Lower leg skin (tissue), 4 donors: ENCODE results near the gene ANKUB1. TPM values are rescaled to one million over a fixed set of nuclear protein-coding genes. Genes with fewer than 3 reads are reported as not detected.

Source experiments
- DNase-seq, 2 donors: peaks; one replicate each; pipeline ENCODE4 v3.0.0-alpha.2; 2019; ENCODE audit warnings: low spot score in 2 of 2
- H3K4me3 ChIP-seq: fragments of 200-600 bp; sonication (generic); 2 replicates; pipeline ENCODE4 v1.5.1; 2017; ENCODE audit warnings: mild to moderate bottlenecking, low read depth; ENCODE audit not compliant: poor library complexity, severe bottlenecking
- POLR2A ChIP-seq, 2 donors: fragments of 450-650 bp; IDR thresholded peaks; one replicate each; pipeline ENCODE4 v1.6.1; 2016 to 2017; ENCODE audit warnings: antibody characterized with exemption in 2 of 2, mild to moderate bottlenecking in 1 of 2, moderate library complexity in 1 of 2
- WGBS, 2 donors: methylation state at CpG; one replicate each; pipeline ENCODE4 v1.1.5; 2018; 5-methylcytosine and 5-hydroxymethylcytosine counted together
- intact Hi-C: fragments of 100-400 bp; cut with DNase I; formaldehyde crosslinking; loops from one replicate; pipeline ENCODE4 v1.15.0; 2023; ENCODE audit warnings: low total_unique reads
- total RNA-seq, 4 donors: library from RNA; depleted of rRNA; stranded (reverse); fragments of >200 nt; gene quantifications; one replicate each; pipeline ENCODE4 v1.1.0, GENCODE V29; 2016
- TF ChIP-seq, protein P1 (sequence below), 3 donors: fragments of 450-650 bp; IDR thresholded peaks; one replicate each; pipeline ENCODE4 v1.5.1; 2016; ENCODE audit warnings: antibody characterized with exemption in 3 of 3, mild to moderate bottlenecking in 3 of 3, moderate library complexity in 2 of 3

ANKUB1 gene
- total RNA-seq, 4 donors from 2014 or later = not detected

DNA sequence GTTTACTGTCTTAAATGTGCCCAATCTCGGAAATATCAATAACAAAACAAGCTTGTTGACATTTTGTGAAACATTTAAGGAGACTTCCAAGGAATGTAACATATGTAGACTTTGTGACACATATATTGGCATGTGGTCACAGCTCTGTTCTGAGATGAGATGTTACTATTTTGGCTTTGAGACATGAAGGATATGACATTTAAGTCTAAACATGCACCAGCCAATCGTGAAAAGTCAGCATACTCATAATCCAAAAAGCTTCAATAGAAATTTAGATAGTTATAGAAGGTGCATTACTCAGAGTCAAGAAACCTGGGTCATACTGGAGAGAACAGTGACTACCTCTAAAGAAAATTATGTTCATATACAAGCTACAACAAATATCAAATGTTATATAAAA is 53.5 kb downstream of the ANKUB1 start:
- TF ChIP-seq, protein P1, sequence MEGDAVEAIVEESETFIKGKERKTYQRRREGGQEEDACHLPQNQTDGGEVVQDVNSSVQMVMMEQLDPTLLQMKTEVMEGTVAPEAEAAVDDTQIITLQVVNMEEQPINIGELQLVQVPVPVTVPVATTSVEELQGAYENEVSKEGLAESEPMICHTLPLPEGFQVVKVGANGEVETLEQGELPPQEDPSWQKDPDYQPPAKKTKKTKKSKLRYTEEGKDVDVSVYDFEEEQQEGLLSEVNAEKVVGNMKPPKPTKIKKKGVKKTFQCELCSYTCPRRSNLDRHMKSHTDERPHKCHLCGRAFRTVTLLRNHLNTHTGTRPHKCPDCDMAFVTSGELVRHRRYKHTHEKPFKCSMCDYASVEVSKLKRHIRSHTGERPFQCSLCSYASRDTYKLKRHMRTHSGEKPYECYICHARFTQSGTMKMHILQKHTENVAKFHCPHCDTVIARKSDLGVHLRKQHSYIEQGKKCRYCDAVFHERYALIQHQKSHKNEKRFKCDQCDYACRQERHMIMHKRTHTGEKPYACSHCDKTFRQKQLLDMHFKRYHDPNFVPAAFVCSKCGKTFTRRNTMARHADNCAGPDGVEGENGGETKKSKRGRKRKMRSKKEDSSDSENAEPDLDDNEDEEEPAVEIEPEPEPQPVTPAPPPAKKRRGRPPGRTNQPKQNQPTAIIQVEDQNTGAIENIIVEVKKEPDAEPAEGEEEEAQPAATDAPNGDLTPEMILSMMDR (IDR thresholded peaks at IDR 0.05) = no peak
- TF ChIP-seq POLR2A (IDR thresholded peaks at IDR 0.05) = no peak
- no peak overlapping the region for H3K4me3 ChIP-seq
- intact Hi-C loops = no loop called here
- DNase-seq = no peak
- WGBS, 2 donors = 78 to 86% methylated on average over 2 of the region's 2 CpGs

DNA sequence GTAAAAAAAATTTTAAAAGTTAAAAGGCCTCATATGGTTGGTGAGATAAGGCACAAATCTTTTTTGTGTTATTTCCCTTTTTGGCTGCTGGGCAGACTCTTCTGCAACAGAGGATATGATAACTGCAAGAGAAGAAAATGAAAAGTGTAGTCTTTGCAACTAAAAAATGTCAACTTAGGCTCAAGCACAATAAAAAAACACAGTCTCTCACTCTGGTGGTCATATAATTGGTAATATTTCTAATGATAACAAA is 55.5 kb downstream of the ANKUB1 start:
- TF ChIP-seq POLR2A (IDR thresholded peaks at IDR 0.05) = no peak
- TF ChIP-seq, protein P1 (IDR thresholded peaks at IDR 0.05) = no peak
- no peak for DNase-seq

GRCh38 chr3:149736175-149736952 is 56.0 kb downstream of the ANKUB1 start:
- TF ChIP-seq POLR2A (IDR thresholded peaks at IDR 0.05) = no peak
- TF ChIP-seq, protein P1 (IDR thresholded peaks at IDR 0.05) = no peak
- intact Hi-C loops = no loop called here
- WGBS, 2 donors = 44 to 46% methylated on average over 2 of the region's 2 CpGs
- H3K4me3 ChIP-seq = no peak overlapping the region
- no peak for DNase-seq

More for the DNA sequence above, 55.5 kb downstream of the ANKUB1 start:
- no peak overlapping the region for H3K4me3 ChIP-seq
- intact Hi-C loops = no loop called here

DNA sequence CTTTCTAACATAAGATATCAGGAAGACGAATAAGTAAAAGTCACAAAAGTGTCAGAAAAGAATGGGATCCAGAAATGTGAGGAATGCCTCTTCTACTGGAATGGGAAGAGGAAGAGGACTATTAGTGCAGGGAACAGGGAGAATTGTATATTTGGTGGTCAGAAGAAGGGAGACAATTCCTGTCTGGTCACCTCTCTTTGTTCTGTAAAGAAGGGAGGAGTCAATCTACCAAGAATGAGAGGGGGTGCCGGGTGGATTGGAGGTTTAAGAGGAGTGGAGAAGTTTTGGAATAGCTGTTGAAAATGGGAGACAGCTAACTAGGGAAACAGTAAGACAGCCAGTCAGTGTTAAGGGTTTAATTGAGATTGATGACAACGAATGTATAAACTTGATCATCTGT is 60.1 kb downstream of the ANKUB1 start:
- 88 to 96% methylated on average over 3 of the region's 3 CpGs for WGBS, 2 donors
- intact Hi-C loops = no loop called here
- no peak overlapping the region for H3K4me3 ChIP-seq
- DNase-seq = no peak
- TF ChIP-seq, protein P1 (IDR thresholded peaks at IDR 0.05) = no peak
- no peak for TF ChIP-seq POLR2A (IDR thresholded peaks at IDR 0.05)

DNA sequence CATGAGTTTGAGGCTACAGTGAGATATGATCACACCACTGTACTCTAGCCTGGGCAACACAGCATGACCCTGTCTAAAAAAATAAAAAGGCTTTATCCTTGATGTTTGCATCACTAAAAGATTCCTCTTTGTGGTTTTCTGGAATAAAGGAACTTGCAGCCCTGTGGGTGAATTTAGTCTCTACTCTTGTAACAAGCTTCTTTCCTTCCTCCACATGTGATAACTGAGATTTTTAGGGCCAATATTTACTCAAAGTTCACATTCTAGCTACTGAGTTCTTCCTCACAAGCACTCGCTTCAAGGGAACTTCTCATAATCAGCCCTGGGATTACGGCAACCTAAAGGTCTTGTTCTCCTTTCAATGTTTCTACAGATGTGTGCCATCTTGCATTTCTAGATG is 64.7 kb downstream of the ANKUB1 start:
- DNase-seq = no peak
- 80 to 90% methylated on average over 2 of the region's 2 CpGs for WGBS, 2 donors
- TF ChIP-seq, protein P1 (IDR thresholded peaks at IDR 0.05) = no peak
- no peak for TF ChIP-seq POLR2A (IDR thresholded peaks at IDR 0.05)
- intact Hi-C loops = no loop called here
- H3K4me3 ChIP-seq = no peak overlapping the region
